HG03139 (cell line): Measurements from ENCODE around the gene VCX3B.
"Not testable (repeated sequence)": the region's sequence is repeated elsewhere in the genome, so short reads cannot be mapped to it uniquely, and the experiment has no call there.

ENCODE experiments used
- ATAC-seq: cut with Tn5 transposase; IDR thresholded peaks from one replicate; pipeline ENCODE4 v1.9.1; 2021; ENCODE audit not compliant: unreplicated experiment

The VCX3B gene

DNA sequence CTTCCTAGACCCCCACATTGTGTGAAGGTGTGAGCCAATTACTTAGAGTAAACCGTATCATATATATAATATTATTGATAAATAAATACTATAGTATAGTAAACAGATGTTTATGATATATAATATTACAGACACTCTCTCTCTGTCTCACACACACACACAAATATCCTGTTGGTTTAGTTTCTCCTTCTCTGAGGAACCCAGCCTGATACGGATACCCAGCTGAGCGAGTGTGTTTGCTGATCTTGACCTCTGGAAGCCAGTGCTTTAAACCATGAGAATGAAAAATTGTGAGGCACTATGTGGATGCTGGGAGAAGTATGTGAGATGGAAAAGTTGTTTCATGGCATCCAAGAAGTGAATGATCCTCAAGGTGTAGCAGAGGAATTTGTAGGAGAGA is at the start of gene VCX3B:
Gene VCX3B, plus strand, starts transcription at position 301 of the 400 bp plus-strand sequence. CDS start 621 bp downstream, outside the sequence.
- ATAC-seq = not testable (repeated sequence)

DNA sequence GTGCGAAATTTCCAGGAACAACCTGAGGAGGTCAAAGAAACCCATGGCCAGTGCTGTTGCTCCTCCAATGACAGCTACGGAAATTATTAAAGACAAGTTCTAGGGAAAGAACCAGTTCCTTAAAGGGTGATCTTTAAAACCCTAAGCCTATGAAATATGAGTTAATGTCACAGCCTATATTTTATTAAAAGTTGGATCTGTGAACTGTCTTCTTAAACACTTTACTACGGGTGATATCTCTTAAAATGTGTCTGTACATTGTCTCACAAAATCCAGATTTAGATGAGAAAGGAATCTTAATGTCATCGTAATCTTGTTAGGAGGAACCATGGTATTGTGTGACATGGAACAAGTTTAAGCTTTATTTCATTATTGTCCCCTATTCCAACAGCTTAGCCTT is 46.3 kb upstream of the VCX3B start:
- no peak for ATAC-seq

- no peak for ATAC-seq
Measured at GRCh38 chrX:8424912-8425311, 39.7 kb upstream of the VCX3B start.

- ATAC-seq = no peak
Measured at GRCh38 chrX:8429692-8430249, 34.9 kb upstream of the VCX3B start.

DNA sequence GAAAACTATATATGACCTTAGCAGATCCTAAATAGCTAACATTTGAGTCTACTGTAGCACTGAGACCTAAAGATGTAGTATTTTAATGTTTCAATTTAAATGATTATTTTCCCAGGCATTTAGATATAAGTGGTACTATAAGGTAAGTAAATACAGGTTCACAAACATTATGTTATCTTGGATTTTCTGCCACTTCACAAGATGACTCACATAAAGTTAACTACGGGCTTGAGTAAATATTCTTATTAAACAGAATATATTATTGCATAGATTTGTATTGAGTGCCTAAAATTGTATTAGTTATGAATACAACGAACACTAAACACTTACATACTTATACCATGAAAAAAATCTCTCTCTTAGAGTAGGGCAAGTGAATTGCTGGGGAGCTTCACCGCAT is 34.2 kb upstream of the VCX3B start:
- ATAC-seq = no peak

DNA sequence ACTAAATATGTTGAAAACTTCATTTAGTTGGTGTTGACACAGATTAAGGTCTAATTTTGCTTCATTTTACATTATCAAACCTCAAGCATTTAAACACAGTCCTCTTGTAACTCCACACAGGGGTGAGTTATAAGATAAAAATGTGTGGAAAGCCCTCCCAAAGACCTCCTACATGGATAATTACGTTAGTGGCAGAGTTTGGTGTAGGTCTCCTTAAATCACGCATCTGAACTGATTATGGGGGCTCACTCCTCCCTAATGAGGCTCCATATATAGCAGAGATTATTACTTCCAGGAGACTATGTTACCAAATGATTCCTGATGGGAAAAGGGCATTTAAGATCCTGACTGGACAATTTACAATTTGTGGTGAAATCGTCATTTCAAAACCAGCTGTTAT is 32.2 kb upstream of the VCX3B start:
- ATAC-seq = no peak

DNA sequence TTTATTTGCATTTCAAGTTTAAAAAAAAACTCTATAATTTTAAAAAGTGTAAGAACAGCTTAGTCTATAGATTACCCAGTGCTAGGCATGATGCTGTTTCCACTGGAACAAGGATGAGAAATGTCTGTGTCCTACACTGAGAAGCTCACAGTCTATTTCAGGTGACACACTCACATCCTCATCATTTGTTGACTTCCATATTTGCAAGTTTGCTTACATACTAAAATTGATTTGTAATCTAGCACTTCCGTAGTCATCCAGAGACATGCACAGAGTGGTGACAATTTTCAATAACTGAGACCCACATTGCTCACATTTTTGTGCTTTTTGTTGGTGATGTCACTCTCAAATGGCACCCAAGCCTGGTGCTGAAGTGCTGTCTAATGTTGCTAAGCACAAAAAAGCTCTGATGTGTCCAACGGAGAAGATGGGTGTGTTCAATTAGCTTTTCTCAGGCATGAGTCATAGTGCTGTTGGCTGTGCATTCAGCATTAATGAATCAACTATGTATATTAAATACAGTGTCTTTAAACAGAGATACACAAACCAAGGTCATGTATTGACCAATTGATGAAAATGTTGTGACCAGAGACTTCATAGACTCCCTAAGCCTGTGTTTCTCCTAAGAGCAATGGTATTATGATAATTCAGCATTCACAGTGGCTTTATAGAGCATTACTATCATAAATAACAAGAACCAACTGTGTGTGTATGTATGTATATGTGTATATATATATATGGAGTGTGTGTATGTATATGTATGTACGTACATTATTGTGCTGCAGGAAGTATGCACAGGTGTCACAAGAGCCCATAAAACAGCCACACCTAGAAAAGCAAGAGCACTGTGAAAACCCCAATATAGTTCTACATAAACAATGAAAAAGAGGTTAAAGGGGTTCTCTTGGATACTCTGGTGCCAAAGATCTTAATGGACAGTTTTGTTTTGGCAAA is 31.2 kb upstream of the VCX3B start:
- ATAC-seq = no peak

- no peak for ATAC-seq
Measured at GRCh38 chrX:8447368-8447767, 17.3 kb upstream of the VCX3B start.

GRCh38 chrX:8452343-8452742 is 12.3 kb upstream of the VCX3B start:
- ATAC-seq = not testable (repeated sequence)

- no peak for ATAC-seq
Measured at GRCh38 chrX:8453611-8454010, 11.0 kb upstream of the VCX3B start.

GRCh38 chrX:8455557-8455956 is 9.1 kb upstream of the VCX3B start:
- ATAC-seq = no peak

GRCh38 chrX:8462488-8462887 is 2.1 kb upstream of the VCX3B start:
- no peak for ATAC-seq

DNA sequence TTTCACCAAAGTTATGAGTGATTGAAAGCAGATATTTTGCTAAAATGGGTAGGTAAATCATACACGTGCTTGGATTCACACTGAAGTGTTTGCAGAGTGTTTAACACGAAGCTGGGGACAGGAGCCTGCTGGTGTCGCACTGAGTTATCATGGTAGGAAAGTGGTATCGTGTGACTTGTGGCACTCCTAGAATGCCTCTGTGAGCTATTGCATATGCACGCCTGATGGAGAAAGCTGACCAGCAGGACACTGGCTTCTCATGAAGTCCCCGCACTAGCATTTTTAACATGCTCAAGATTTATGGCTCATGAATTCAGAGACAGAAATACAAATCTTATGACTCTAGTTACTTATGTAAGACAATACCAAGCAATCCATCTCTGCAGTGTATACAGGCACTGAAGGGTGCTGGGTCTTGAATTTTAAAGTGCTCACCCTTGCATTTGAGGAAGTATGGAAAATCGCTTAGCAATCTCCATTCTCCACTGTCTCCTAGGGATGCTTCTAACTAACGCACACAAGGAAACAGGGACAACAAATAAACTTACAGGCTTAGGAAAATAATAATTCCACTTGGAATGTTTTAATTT is 19.8 kb downstream of the VCX3B start:
- ATAC-seq = no peak

DNA sequence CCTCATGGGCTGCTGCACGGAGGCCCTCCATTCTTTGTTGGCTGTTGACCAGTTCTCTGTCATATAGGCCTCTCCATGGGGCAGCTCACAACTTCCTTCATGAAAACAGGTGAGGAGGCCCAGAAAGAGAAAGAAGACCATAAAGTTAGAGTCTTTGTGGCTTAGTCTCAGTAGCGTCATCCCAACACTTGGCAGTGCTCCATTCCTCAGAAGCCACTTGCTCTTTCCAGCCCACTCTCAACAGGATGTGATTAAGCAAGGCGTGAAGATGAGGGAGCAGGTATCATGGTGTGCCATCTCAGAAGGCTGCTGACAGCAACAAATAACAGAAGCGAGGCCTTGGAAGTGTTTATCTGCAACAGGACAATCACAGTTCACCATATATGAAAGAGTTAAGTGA is 30.4 kb downstream of the VCX3B start:
- not testable (repeated sequence) for ATAC-seq

GRCh38 chrX:8500203-8500602 is 35.6 kb downstream of the VCX3B start:
- ATAC-seq = no peak

DNA sequence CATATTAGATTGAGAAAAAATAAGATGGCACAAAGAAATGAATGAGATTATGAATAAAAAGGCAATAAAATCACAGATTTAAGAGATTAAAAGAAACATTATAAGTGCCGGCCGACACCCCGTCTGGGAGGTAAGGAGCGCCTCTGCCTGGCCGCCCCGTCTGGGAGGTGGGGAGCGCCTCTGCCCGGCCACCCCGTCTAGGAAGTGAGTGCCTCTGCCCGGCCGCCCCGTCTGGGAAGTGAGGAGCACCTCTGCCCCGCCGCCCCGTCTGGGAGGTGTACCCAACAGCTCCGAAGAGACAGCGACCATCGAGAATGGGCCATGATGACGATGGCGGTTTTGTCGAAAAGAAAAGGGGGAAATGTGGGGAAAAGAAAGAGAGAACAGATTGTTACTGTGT is 37.5 kb downstream of the VCX3B start:
- ATAC-seq = not testable (repeated sequence)

DNA sequence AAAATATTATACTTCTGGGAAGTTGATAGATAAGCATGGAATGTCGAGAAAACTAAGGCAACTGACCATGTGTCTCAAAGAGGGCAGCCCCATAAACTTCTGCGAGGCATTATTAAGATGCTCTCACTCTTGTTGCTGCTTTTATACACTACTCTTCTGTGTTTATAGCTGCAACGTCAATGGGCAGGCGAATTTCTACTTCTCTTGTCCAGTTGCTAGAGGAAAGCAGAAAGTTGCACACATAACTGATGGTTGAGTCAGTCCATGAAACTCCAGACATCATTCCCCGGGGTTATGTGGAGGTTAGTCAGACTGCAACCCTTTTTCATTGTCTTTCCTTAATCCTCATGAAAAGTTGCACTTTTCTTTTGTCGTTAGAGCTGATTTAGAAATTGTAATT is 39.8 kb downstream of the VCX3B start:
- ATAC-seq = no peak
